ENCODE measurements around the gene SPSB4.

Gene SPSB4

GRCh38 chr3:141181196-141181595 lies 130.0 kb downstream of the SPSB4 start:
- Histone ChIP-seq H3K23ac (ENCODE audit: low read depth, low read length, poor library complexity) (no peak overlapping the region), H3K18ac (ENCODE audit: low read length) (no peak overlapping the region), H3K27me3 (ENCODE audit: control insufficient read depth in 3 of 3, insufficient read depth in 3 of 3, low read depth in 1 of 3, low read length in 3 of 3) (no peaks in the 10 kb centered on the region), H2BK15ac (ENCODE audit: low read length) (no peak overlapping the region), H2AFZ (ENCODE audit: low read length) (no peak overlapping the region), H2BK120ac (ENCODE audit: low read depth, low read length) (no peak overlapping the region), H3K36me3 (replicated peaks in 1 of 2; ENCODE audit: control insufficient read depth in 2 of 2, insufficient read depth in 2 of 2, low read length in 2 of 2) (peaks cover 0 to 12% of the 10 kb centered on the region in 2 donors), H3K4ac (ENCODE audit: low read length) (no peak overlapping the region), H2AK5ac (ENCODE audit: low read depth, low read length) (no peak overlapping the region), H2BK5ac (ENCODE audit: low read length) (no peak overlapping the region), H3K27ac (replicated peaks; ENCODE audit: low read length) (no peak overlapping the region), H3K4me2 (ENCODE audit: insufficient read depth, low read length, poor library complexity, severe bottlenecking) (no peak overlapping the region), H3K14ac (ENCODE audit: low read length) (no peak overlapping the region), H3K4me3 (ENCODE audit: low read length in 2 of 2) (no peak overlapping the region), H3K79me1 (ENCODE audit: low read depth, low read length) (no peaks in the 10 kb centered on the region), H3K9me3 (replicated peaks in 1 of 2; ENCODE audit: control insufficient read depth in 2 of 2, insufficient read depth in 1 of 2, low read depth in 1 of 2, low read length in 2 of 2) (peaks cover 5 to 20% of the 10 kb centered on the region in 2 donors), H4K91ac (ENCODE audit: low read depth, low read length, poor library complexity) (no peak overlapping the region), H4K8ac (ENCODE audit: low read depth, low read length) (no peak overlapping the region), H3K9ac (ENCODE audit: low read depth, low read length, poor library complexity) (no peak overlapping the region), H3K4me1 (ENCODE audit: control insufficient read depth in 2 of 2, insufficient read depth in 1 of 2, low read depth in 1 of 2, low read length in 2 of 2) (no peaks in the 10 kb centered on the region), H2BK12ac (ENCODE audit: low read length) (no peak overlapping the region)
- WGBS, 2 donors (ENCODE audit: extremely low coverage in 2 of 2, insufficient read length in 2 of 2, insufficient replicate concordance in 1 of 2), result no CpG with 5 or more reads among the region's 4 CpGs
- no peak for DNase-seq (ENCODE audit: low spot score)

GRCh38 chr3:141181819-141182218 lies 130.7 kb downstream of the SPSB4 start:
- H2BK5ac ChIP-seq (ENCODE audit: low read length), result no peak overlapping the region
- no peak overlapping the region for H2BK15ac ChIP-seq (ENCODE audit: low read length)
- H2BK12ac ChIP-seq (ENCODE audit: low read length), result no peak overlapping the region
- H3K79me1 ChIP-seq (ENCODE audit: low read depth, low read length), result no peaks in the 10 kb centered on the region
- no peak overlapping the region for H2AFZ ChIP-seq (ENCODE audit: low read length)
- H3K36me3 ChIP-seq (replicated peaks in 1 of 2; ENCODE audit: control insufficient read depth in 2 of 2, insufficient read depth in 2 of 2, low read length in 2 of 2), result peaks cover 0 to 12% of the 10 kb centered on the region in 2 donors
- no CpG with 5 or more reads among the region's 3 CpGs for WGBS, 2 donors (ENCODE audit: extremely low coverage in 2 of 2, insufficient read length in 2 of 2, insufficient replicate concordance in 1 of 2)
- H3K9ac ChIP-seq (ENCODE audit: low read depth, low read length, poor library complexity), result no peak overlapping the region
- no peak overlapping the region for H3K18ac ChIP-seq (ENCODE audit: low read length)
- H3K27me3 ChIP-seq (ENCODE audit: control insufficient read depth in 3 of 3, insufficient read depth in 3 of 3, low read depth in 1 of 3, low read length in 3 of 3), result no peaks in the 10 kb centered on the region
- no peak for DNase-seq (ENCODE audit: low spot score)
- no peak overlapping the region for H4K91ac ChIP-seq (ENCODE audit: low read depth, low read length, poor library complexity)
- H3K27ac ChIP-seq (replicated peaks; ENCODE audit: low read length), result no peak overlapping the region
- peaks cover 5 to 20% of the 10 kb centered on the region in 2 donors for H3K9me3 ChIP-seq (replicated peaks in 1 of 2; ENCODE audit: control insufficient read depth in 2 of 2, insufficient read depth in 1 of 2, low read depth in 1 of 2, low read length in 2 of 2)
- H3K4me1 ChIP-seq (ENCODE audit: control insufficient read depth in 2 of 2, insufficient read depth in 1 of 2, low read depth in 1 of 2, low read length in 2 of 2), result no peaks in the 10 kb centered on the region
- H3K4me2 ChIP-seq (ENCODE audit: insufficient read depth, low read length, poor library complexity, severe bottlenecking), result no peak overlapping the region
- no peak overlapping the region for H2AK5ac ChIP-seq (ENCODE audit: low read depth, low read length)
- H2BK120ac ChIP-seq (ENCODE audit: low read depth, low read length), result no peak overlapping the region
- no peak overlapping the region for H3K4me3 ChIP-seq (ENCODE audit: low read length in 2 of 2)
- no peak overlapping the region for H3K14ac ChIP-seq (ENCODE audit: low read length)
- no peak overlapping the region for H3K4ac ChIP-seq (ENCODE audit: low read length)
- no peak overlapping the region for H3K23ac ChIP-seq (ENCODE audit: low read depth, low read length, poor library complexity)
- no peak overlapping the region for H4K8ac ChIP-seq (ENCODE audit: low read depth, low read length)

- no peak overlapping the region for H3K14ac ChIP-seq (ENCODE audit: low read length)
- no peak overlapping the region for H3K27ac ChIP-seq (replicated peaks; ENCODE audit: low read length)
- no peak overlapping the region for H2AK5ac ChIP-seq (ENCODE audit: low read depth, low read length)
- H2BK120ac ChIP-seq (ENCODE audit: low read depth, low read length), result no peak overlapping the region
- no peak overlapping the region for H2AFZ ChIP-seq (ENCODE audit: low read length)
- no peak overlapping the region for H3K23ac ChIP-seq (ENCODE audit: low read depth, low read length, poor library complexity)
- peaks cover 5 to 20% of the 10 kb centered on the region in 2 donors for H3K9me3 ChIP-seq (replicated peaks in 1 of 2; ENCODE audit: control insufficient read depth in 2 of 2, insufficient read depth in 1 of 2, low read depth in 1 of 2, low read length in 2 of 2)
- H3K4me1 ChIP-seq (ENCODE audit: control insufficient read depth in 2 of 2, insufficient read depth in 1 of 2, low read depth in 1 of 2, low read length in 2 of 2), result no peaks in the 10 kb centered on the region
- no peak overlapping the region for H4K8ac ChIP-seq (ENCODE audit: low read depth, low read length)
- no peak overlapping the region for H2BK5ac ChIP-seq (ENCODE audit: low read length)
- H2BK15ac ChIP-seq (ENCODE audit: low read length), result no peak overlapping the region
- H2BK12ac ChIP-seq (ENCODE audit: low read length), result no peak overlapping the region
- WGBS, 2 donors (ENCODE audit: extremely low coverage in 2 of 2, insufficient read length in 2 of 2, insufficient replicate concordance in 1 of 2), result no CpG with 5 or more reads among the region's 2 CpGs
- DNase-seq (ENCODE audit: low spot score), result no peak
- H3K9ac ChIP-seq (ENCODE audit: low read depth, low read length, poor library complexity), result no peak overlapping the region
- H3K36me3 ChIP-seq (replicated peaks in 1 of 2; ENCODE audit: control insufficient read depth in 2 of 2, insufficient read depth in 2 of 2, low read length in 2 of 2), result peaks cover 0 to 9% of the 10 kb centered on the region in 2 donors
- H3K18ac ChIP-seq (ENCODE audit: low read length), result no peak overlapping the region
- H3K4me2 ChIP-seq (ENCODE audit: insufficient read depth, low read length, poor library complexity, severe bottlenecking), result no peak overlapping the region
- H3K79me1 ChIP-seq (ENCODE audit: low read depth, low read length), result no peaks in the 10 kb centered on the region
- H3K27me3 ChIP-seq (ENCODE audit: control insufficient read depth in 3 of 3, insufficient read depth in 3 of 3, low read depth in 1 of 3, low read length in 3 of 3), result no peaks in the 10 kb centered on the region
- H3K4ac ChIP-seq (ENCODE audit: low read length), result no peak overlapping the region
- no peak overlapping the region for H4K91ac ChIP-seq (ENCODE audit: low read depth, low read length, poor library complexity)
- H3K4me3 ChIP-seq (ENCODE audit: low read length in 2 of 2), result no peak overlapping the region
Measured at GRCh38 chr3:141183606-141184005, 132.5 kb downstream of the SPSB4 start.

- no peak overlapping the region for H3K4me2 ChIP-seq (ENCODE audit: insufficient read depth, low read length, poor library complexity, severe bottlenecking)
- H4K91ac ChIP-seq (ENCODE audit: low read depth, low read length, poor library complexity), result no peak overlapping the region
- no peak overlapping the region for H3K9ac ChIP-seq (ENCODE audit: low read depth, low read length, poor library complexity)
- H3K4me1 ChIP-seq (ENCODE audit: control insufficient read depth in 2 of 2, insufficient read depth in 1 of 2, low read depth in 1 of 2, low read length in 2 of 2), result no peaks in the 10 kb centered on the region
- no peak overlapping the region for H2BK15ac ChIP-seq (ENCODE audit: low read length)
- H3K14ac ChIP-seq (ENCODE audit: low read length), result no peak overlapping the region
- no peaks in the 10 kb centered on the region for H3K79me1 ChIP-seq (ENCODE audit: low read depth, low read length)
- no peak overlapping the region for H2BK12ac ChIP-seq (ENCODE audit: low read length)
- no peaks in the 10 kb centered on the region for H3K27me3 ChIP-seq (ENCODE audit: control insufficient read depth in 3 of 3, insufficient read depth in 3 of 3, low read depth in 1 of 3, low read length in 3 of 3)
- no peak overlapping the region for H3K4ac ChIP-seq (ENCODE audit: low read length)
- H3K27ac ChIP-seq (replicated peaks; ENCODE audit: low read length), result no peak overlapping the region
- H3K4me3 ChIP-seq (ENCODE audit: low read length in 2 of 2), result no peak overlapping the region
- no peak overlapping the region for H2BK120ac ChIP-seq (ENCODE audit: low read depth, low read length)
- peaks cover 0 to 9% of the 10 kb centered on the region in 2 donors for H3K36me3 ChIP-seq (replicated peaks in 1 of 2; ENCODE audit: control insufficient read depth in 2 of 2, insufficient read depth in 2 of 2, low read length in 2 of 2)
- H4K8ac ChIP-seq (ENCODE audit: low read depth, low read length), result no peak overlapping the region
- no CpG with 5 or more reads among the region's 4 CpGs for WGBS, 2 donors (ENCODE audit: extremely low coverage in 2 of 2, insufficient read length in 2 of 2, insufficient replicate concordance in 1 of 2)
- H3K23ac ChIP-seq (ENCODE audit: low read depth, low read length, poor library complexity), result no peak overlapping the region
- no peak overlapping the region for H2BK5ac ChIP-seq (ENCODE audit: low read length)
- no peak overlapping the region for H2AK5ac ChIP-seq (ENCODE audit: low read depth, low read length)
- no peak overlapping the region for H3K18ac ChIP-seq (ENCODE audit: low read length)
- peaks cover 5 to 20% of the 10 kb centered on the region in 2 donors for H3K9me3 ChIP-seq (replicated peaks in 1 of 2; ENCODE audit: control insufficient read depth in 2 of 2, insufficient read depth in 1 of 2, low read depth in 1 of 2, low read length in 2 of 2)
- H2AFZ ChIP-seq (ENCODE audit: low read length), result no peak overlapping the region
- no peak for DNase-seq (ENCODE audit: low spot score)
Measured at GRCh38 chr3:141184430-141184829, 133.3 kb downstream of the SPSB4 start.

All from neuronal stem cell (in vitro differentiated cells).